Measurements from ENCODE around the gene PPM1B. TPM values are rescaled to one million over a fixed set of nuclear protein-coding genes. Genes with fewer than 3 reads are reported as not detected.

Gene PPM1B
- total and polyA plus RNA-seq, 2 donors (not counting 1 experiment from before 2014, with no cell fraction given) = 25.8 to 34.5 TPM

- no peak overlapping the region for H3K4me2 ChIP-seq (ENCODE audit: extremely low read depth, insufficient read depth, low read length)
- H4K20me1 ChIP-seq (ENCODE audit: control insufficient read depth, extremely low read depth, insufficient read depth, low read length) = no peaks in the 10 kb centered on the region
- TF ChIP-seq EZH2 (IDR thresholded peaks at IDR 0.05; ENCODE audit: low read length, missing control alignments) (no peak), CTCF (conservative IDR thresholded peaks at IDR 0.05 in 1 of 2, IDR thresholded peaks at IDR 0.05 in 1 of 2; ENCODE audit: low read depth in 1 of 2, low read length in 2 of 2) (no peak)
- H3K36me3 ChIP-seq (ENCODE audit: control insufficient read depth, insufficient read depth, low read length) = no peaks in the 10 kb centered on the region
- DNase-seq (ENCODE audit: low read depth in 2 of 2) = no peak
- no peak overlapping the region for H2AFZ ChIP-seq (ENCODE audit: low read length)
- no peak overlapping the region for H3K4me3 ChIP-seq (replicated peaks in 1 of 4; ENCODE audit: control extremely low read depth in 1 of 4, insufficient read depth in 1 of 4, low read depth in 3 of 4, low read length in 4 of 4)
- no peak overlapping the region for H3K27ac ChIP-seq (ENCODE audit: insufficient read depth, low read length)
- H3K4me1 ChIP-seq (ENCODE audit: control insufficient read depth, extremely low read depth, insufficient read depth, low read length) = peaks cover 2% of the 10 kb centered on the region
- H3K9me3 ChIP-seq (ENCODE audit: control insufficient read depth, insufficient read depth, low read depth, low read length) = no peaks in the 10 kb centered on the region
- no peaks in the 10 kb centered on the region for H3K79me2 ChIP-seq (ENCODE audit: control insufficient read depth, insufficient read depth, low read length)
- H3K27me3 ChIP-seq (ENCODE audit: control insufficient read depth, insufficient read depth, low read length) = no peaks in the 10 kb centered on the region
- no peak overlapping the region for H3K9ac ChIP-seq (ENCODE audit: insufficient read depth, low read length)
These were observed 98.7 kb downstream of the PPM1B start for GRCh38 chr2:44267269-44267795.

- TF ChIP-seq CTCF (conservative IDR thresholded peaks at IDR 0.05 in 1 of 2, IDR thresholded peaks at IDR 0.05 in 1 of 2; ENCODE audit: low read depth in 1 of 2, low read length in 2 of 2) = no peak
- TF ChIP-seq EZH2 (IDR thresholded peaks at IDR 0.05; ENCODE audit: low read length, missing control alignments) = no peak
- H3K9ac ChIP-seq (ENCODE audit: insufficient read depth, low read length) = no peak overlapping the region
- H3K27ac ChIP-seq (ENCODE audit: insufficient read depth, low read length) = no peak overlapping the region
- H3K36me3 ChIP-seq (ENCODE audit: control insufficient read depth, insufficient read depth, low read length) = no peaks in the 10 kb centered on the region
- peaks cover 2% of the 10 kb centered on the region for H3K4me1 ChIP-seq (ENCODE audit: control insufficient read depth, extremely low read depth, insufficient read depth, low read length)
- H3K79me2 ChIP-seq (ENCODE audit: control insufficient read depth, insufficient read depth, low read length) = no peaks in the 10 kb centered on the region
- H3K4me2 ChIP-seq (ENCODE audit: extremely low read depth, insufficient read depth, low read length) = no peak overlapping the region
- DNase-seq (ENCODE audit: low read depth in 2 of 2) = peak; percentile 75 to 83
- no peak overlapping the region for H2AFZ ChIP-seq (ENCODE audit: low read length)
- no peaks in the 10 kb centered on the region for H3K9me3 ChIP-seq (ENCODE audit: control insufficient read depth, insufficient read depth, low read depth, low read length)
- no peaks in the 10 kb centered on the region for H4K20me1 ChIP-seq (ENCODE audit: control insufficient read depth, extremely low read depth, insufficient read depth, low read length)
- no peak overlapping the region for H3K4me3 ChIP-seq (replicated peaks in 1 of 4; ENCODE audit: control extremely low read depth in 1 of 4, insufficient read depth in 1 of 4, low read depth in 3 of 4, low read length in 4 of 4)
- H3K27me3 ChIP-seq (ENCODE audit: control insufficient read depth, insufficient read depth, low read length) = no peaks in the 10 kb centered on the region
These were observed 99.3 kb downstream of the PPM1B start for GRCh38 chr2:44267796-44268648.

GRCh38 chr2:44269831-44270230 is 101.2 kb downstream of the PPM1B start:
- Histone ChIP-seq H3K9ac (ENCODE audit: insufficient read depth, low read length) (no peak overlapping the region), H2AFZ (ENCODE audit: low read length) (no peak overlapping the region), H3K4me3 (replicated peaks in 1 of 4; ENCODE audit: control extremely low read depth in 1 of 4, insufficient read depth in 1 of 4, low read depth in 3 of 4, low read length in 4 of 4) (no peak overlapping the region), H3K36me3 (ENCODE audit: control insufficient read depth, insufficient read depth, low read length) (no peaks in the 10 kb centered on the region), H3K4me1 (ENCODE audit: control insufficient read depth, extremely low read depth, insufficient read depth, low read length) (peaks cover 2% of the 10 kb centered on the region), H3K79me2 (ENCODE audit: control insufficient read depth, insufficient read depth, low read length) (no peaks in the 10 kb centered on the region), H3K27me3 (ENCODE audit: control insufficient read depth, insufficient read depth, low read length) (no peaks in the 10 kb centered on the region), H3K9me3 (ENCODE audit: control insufficient read depth, insufficient read depth, low read depth, low read length) (no peaks in the 10 kb centered on the region), H3K27ac (ENCODE audit: insufficient read depth, low read length) (no peak overlapping the region), H3K4me2 (ENCODE audit: extremely low read depth, insufficient read depth, low read length) (no peak overlapping the region), H4K20me1 (ENCODE audit: control insufficient read depth, extremely low read depth, insufficient read depth, low read length) (no peaks in the 10 kb centered on the region)
- no peak for DNase-seq (ENCODE audit: low read depth in 2 of 2)
- TF ChIP-seq CTCF (conservative IDR thresholded peaks at IDR 0.05 in 1 of 2, IDR thresholded peaks at IDR 0.05 in 1 of 2; ENCODE audit: low read depth in 1 of 2, low read length in 2 of 2) (no peak), EZH2 (IDR thresholded peaks at IDR 0.05; ENCODE audit: low read length, missing control alignments) (no peak)

Data from fibroblast of lung (primary cell).